CD4-positive, alpha-beta T cell (primary cell): ENCODE data around the gene KATNBL1. TPM values are rescaled to one million over a fixed set of nuclear protein-coding genes. Genes with fewer than 3 reads are reported as not detected.

Experiments used
- ATAC-seq: fragments of 200-7000 bp; cut with Tn5 transposase; one replicate; pipeline ENCODE4 v1.10.0; 2022; ENCODE audit warnings: mild to moderate bottlenecking; ENCODE audit not compliant: poor library complexity
- CTCF ChIA-PET: fragments of 350-600 bp; sonication (Branson Sonifier 250); formaldehyde crosslinking; loops from one replicate; lab custom pipeline; 2021; ENCODE audit warnings: antibody characterized with exemption, inconsistent platforms; lab: Charles Lee
- POLR2A ChIA-PET: fragments of 350-600 bp; sonication (Branson Sonifier 250); formaldehyde crosslinking; loops from one replicate; lab custom pipeline; 2021; ENCODE audit warnings: antibody characterized with exemption, inconsistent platforms; lab: Charles Lee
- DNase-seq, 14 experiments: peaks; one replicate each; pipeline ENCODE4 v3.0.0-alpha.2; 2013 to 2020; ENCODE audit warnings: mixed read lengths in 2 of 14
- H3K27ac ChIP-seq, 2 donors: one replicate each; pipeline versions ENCODE4 v1.5.1 to v1.7.0; 2013; ENCODE audit warnings: low read length in 2 of 2, low read depth in 1 of 2, mild to moderate bottlenecking in 1 of 2
- H3K27me3 ChIP-seq, 2 experiments: 1 replicate in 1 of 2; 2 replicates in 1 of 2; pipeline versions ENCODE4 v1.6.1 to v1.7.0; 2013; ENCODE audit warnings: low read length in 2 of 2, control low read depth in 1 of 2, mild to moderate bottlenecking in 1 of 2, moderate library complexity in 1 of 2; ENCODE audit not compliant: insufficient read depth in 2 of 2, control insufficient read depth in 1 of 2
- H3K36me3 ChIP-seq: one replicate; pipeline ENCODE4 v1.6.1; 2013; ENCODE audit warnings: low read length, control low read depth; ENCODE audit not compliant: insufficient read depth
- H3K4me1 ChIP-seq: one replicate; pipeline ENCODE4 v1.6.1; 2013; ENCODE audit warnings: low read length, control low read depth; ENCODE audit not compliant: insufficient read depth
- H3K4me3 ChIP-seq: one replicate; pipeline ENCODE4 v1.5.1; 2013; ENCODE audit warnings: mild to moderate bottlenecking, low read length, moderate library complexity
- H3K9me3 ChIP-seq, 2 experiments: 1 replicate in 1 of 2; 2 replicates in 1 of 2; pipeline versions ENCODE4 v1.6.1 to v1.7.0; 2013; ENCODE audit warnings: low read length in 2 of 2, mild to moderate bottlenecking in 2 of 2, control low read depth in 1 of 2, moderate library complexity in 1 of 2; ENCODE audit not compliant: control insufficient read depth in 1 of 2, insufficient read depth in 1 of 2
- H3K27ac Mint-ChIP-seq: one replicate; pipeline ENCODE4 v1.8.0; 2020; ENCODE audit warnings: mixed read lengths
- H3K27me3 Mint-ChIP-seq: one replicate; pipeline ENCODE4 v1.8.0; 2021; ENCODE audit warnings: mixed read lengths
- H3K36me3 Mint-ChIP-seq: one replicate; pipeline ENCODE4 v1.8.0; 2021; ENCODE audit warnings: low read depth, mixed read lengths
- H3K4me1 Mint-ChIP-seq: one replicate; pipeline ENCODE4 v1.8.0; 2021; ENCODE audit warnings: low read depth, mixed read lengths
- H3K4me3 Mint-ChIP-seq: one replicate; pipeline ENCODE4 v1.8.0; 2020; ENCODE audit warnings: mild to moderate bottlenecking, mixed read lengths
- H3K9me3 Mint-ChIP-seq: one replicate; pipeline ENCODE4 v1.8.0; 2020; ENCODE audit warnings: mixed read lengths
- CTCF ChIP-seq: fragments of 200-600 bp; IDR thresholded peaks from one replicate; pipeline ENCODE4 v1.8.0; 2022; ENCODE audit warnings: antibody characterized with exemption, mild to moderate bottlenecking
- intact Hi-C, 2 experiments: fragments of 100-400 bp; cut with DNase I in 1 of 2; cut with micrococcal nuclease in 1 of 2; formaldehyde crosslinking; loops; one replicate each; pipeline versions ENCODE4 v1.15.1 to v1.9.0; 2023 to 2025; cut with DNase I, micrococcal nuclease
- total RNA-seq, 174 experiments: library from RNA in 2 of 174; stranded (reverse) in 2 of 174; gene quantifications; one replicate each; pipeline ENCODE4 v1.2.3 and lab custom pipeline; 2021 to 2026

KATNBL1 gene
- total RNA-seq, 2 experiments from 2014 or later = 13.0 to 14.6 TPM

GRCh38 chr15:34132881-34133280, 77.0 kb downstream of the KATNBL1 start:
- H3K36me3 Mint-ChIP-seq = no peaks in the 10 kb centered on the region
- intact Hi-C loops = no loop called here
- DNase-seq (no peak), ATAC-seq (no peak)
- H3K27ac Mint-ChIP-seq = no peak overlapping the region
- Histone ChIP-seq H3K4me1 (no peaks in the 10 kb centered on the region), H3K36me3 (no peaks in the 10 kb centered on the region), H3K4me3 (no peak overlapping the region), H3K27me3 (no peaks in the 10 kb centered on the region), H3K9me3 (no peaks in the 10 kb centered on the region), H3K27ac (no peak overlapping the region)
- ChIA-PET POLR2A (no interaction called here), CTCF (interaction anchor here (1.3 kb wide), 1 partner anchor 13 kb away, joined by 4 read pairs; no protein-coding TSS in a partner anchor)
- no peaks in the 10 kb centered on the region for H3K27me3 Mint-ChIP-seq
- H3K4me3 Mint-ChIP-seq = no peak overlapping the region
- no peaks in the 10 kb centered on the region for H3K9me3 Mint-ChIP-seq
- no peaks in the 10 kb centered on the region for H3K4me1 Mint-ChIP-seq
- TF ChIP-seq CTCF = no peak

- no peaks in the 10 kb centered on the region for H3K36me3 Mint-ChIP-seq
- TF ChIP-seq CTCF = no peak
- no peaks in the 10 kb centered on the region for H3K4me1 Mint-ChIP-seq
- H3K4me3 Mint-ChIP-seq = no peak overlapping the region
- no peak for ATAC-seq
- H3K27ac Mint-ChIP-seq = no peak overlapping the region
- H3K4me3 ChIP-seq = no peak overlapping the region
- H3K27ac ChIP-seq = no peak overlapping the region
- no peaks in the 10 kb centered on the region for H3K9me3 Mint-ChIP-seq
- no peaks in the 10 kb centered on the region for H3K4me1 ChIP-seq
- no peaks in the 10 kb centered on the region for H3K27me3 Mint-ChIP-seq
- CTCF ChIA-PET = interaction anchor here (1.3 kb wide), 1 partner anchor 69 kb away, joined by 3 read pairs; no protein-coding TSS in a partner anchor
- intact Hi-C loops = no loop called here
- H3K27me3 ChIP-seq = no peaks in the 10 kb centered on the region
- POLR2A ChIA-PET = no interaction called here
- H3K36me3 ChIP-seq = no peaks in the 10 kb centered on the region
- H3K9me3 ChIP-seq = no peaks in the 10 kb centered on the region
- no peak for DNase-seq
These were observed 81.0 kb downstream of the KATNBL1 start for GRCh38 chr15:34128898-34129297.

- CTCF ChIA-PET = no interaction called here
- no peak for TF ChIP-seq CTCF
- POLR2A ChIA-PET = no interaction called here
- no peak overlapping the region for H3K4me3 ChIP-seq
- H3K36me3 Mint-ChIP-seq = no peaks in the 10 kb centered on the region
- H3K4me1 ChIP-seq = no peaks in the 10 kb centered on the region
- no peak overlapping the region for H3K27ac ChIP-seq
- intact Hi-C loops = no loop called here
- H3K4me1 Mint-ChIP-seq = no peaks in the 10 kb centered on the region
- no peaks in the 10 kb centered on the region for H3K9me3 ChIP-seq
- H3K27ac Mint-ChIP-seq = no peak overlapping the region
- no peak for ATAC-seq
- H3K27me3 ChIP-seq = no peaks in the 10 kb centered on the region
- no peak overlapping the region for H3K4me3 Mint-ChIP-seq
- no peak for DNase-seq
- H3K36me3 ChIP-seq = no peaks in the 10 kb centered on the region
- H3K27me3 Mint-ChIP-seq = no peaks in the 10 kb centered on the region
- no peaks in the 10 kb centered on the region for H3K9me3 Mint-ChIP-seq
These were observed 83.4 kb downstream of the KATNBL1 start for GRCh38 chr15:34126522-34126921.
